Measurements from ENCODE around the gene MAP3K20.
"Not testable (repeated sequence)": the region's sequence is repeated elsewhere in the genome, so short reads cannot be mapped to it uniquely, and the experiment has no call there.

MAP3K20 gene

DNA sequence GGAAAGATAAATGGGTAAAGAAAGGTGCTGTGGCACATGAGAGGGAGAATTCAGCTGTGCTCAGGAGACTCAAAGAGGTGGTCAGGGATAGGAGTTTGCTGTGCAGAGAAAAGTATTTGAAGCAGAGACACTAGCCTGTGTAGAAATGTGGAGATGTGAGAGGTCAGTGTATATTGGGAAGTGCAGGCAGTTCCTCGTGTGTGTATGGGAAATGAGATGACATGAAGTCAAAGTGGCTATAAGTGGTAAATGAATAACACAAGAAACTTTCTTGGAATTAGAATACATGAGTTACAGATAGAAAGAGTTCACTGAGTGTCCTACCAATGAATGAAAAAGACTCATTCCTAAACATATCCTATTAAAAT, 11.6 kb downstream of the MAP3K20 start:
- no peak for DNase-seq (ENCODE audit: low read depth, low spot score)

- no peak for DNase-seq (ENCODE audit: low read depth, low spot score)
Measured at GRCh38 chr2:173087793-173088496, 12.3 kb downstream of the MAP3K20 start.

- peak; percentile 73 for DNase-seq (ENCODE audit: low read depth, low spot score)
Measured at GRCh38 chr2:173090276-173090877, 14.7 kb downstream of the MAP3K20 start.

DNA sequence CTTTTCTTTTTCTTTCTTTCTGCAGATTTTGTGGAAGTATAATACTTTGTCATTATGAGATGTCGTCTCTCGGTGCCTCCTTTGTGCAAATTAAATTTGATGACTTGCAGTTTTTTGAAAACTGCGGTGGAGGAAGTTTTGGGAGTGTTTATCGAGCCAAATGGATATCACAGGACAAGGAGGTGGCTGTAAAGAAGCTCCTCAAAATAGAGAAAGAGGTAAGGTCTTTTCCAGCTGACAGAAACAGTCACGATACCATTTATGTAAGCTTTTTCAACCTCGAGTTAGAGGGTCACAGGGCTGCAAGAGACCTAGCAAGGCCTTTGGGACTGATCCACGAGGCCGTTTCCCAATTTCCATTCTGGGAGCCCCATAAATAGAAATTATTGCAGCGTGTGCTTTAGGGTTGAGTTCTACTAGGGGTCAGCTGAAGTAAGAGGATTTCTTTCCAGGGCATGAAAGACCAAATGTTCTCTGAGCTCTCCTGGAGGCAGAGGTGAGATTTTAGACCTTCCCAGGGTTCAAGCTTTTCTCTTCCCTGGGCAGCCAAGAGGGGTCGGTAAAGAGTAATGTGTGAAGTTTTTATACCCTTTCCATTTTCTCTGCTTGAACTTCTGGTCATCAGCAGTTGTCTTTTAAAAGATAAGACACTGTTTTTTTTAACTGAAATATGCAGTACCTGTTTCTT, 15.5 kb downstream of the MAP3K20 start:
- no peak for DNase-seq (ENCODE audit: low read depth, low spot score)

GRCh38 chr2:173091910-173092309, 16.3 kb downstream of the MAP3K20 start:
- no peak for DNase-seq (ENCODE audit: low read depth, low spot score)

DNA sequence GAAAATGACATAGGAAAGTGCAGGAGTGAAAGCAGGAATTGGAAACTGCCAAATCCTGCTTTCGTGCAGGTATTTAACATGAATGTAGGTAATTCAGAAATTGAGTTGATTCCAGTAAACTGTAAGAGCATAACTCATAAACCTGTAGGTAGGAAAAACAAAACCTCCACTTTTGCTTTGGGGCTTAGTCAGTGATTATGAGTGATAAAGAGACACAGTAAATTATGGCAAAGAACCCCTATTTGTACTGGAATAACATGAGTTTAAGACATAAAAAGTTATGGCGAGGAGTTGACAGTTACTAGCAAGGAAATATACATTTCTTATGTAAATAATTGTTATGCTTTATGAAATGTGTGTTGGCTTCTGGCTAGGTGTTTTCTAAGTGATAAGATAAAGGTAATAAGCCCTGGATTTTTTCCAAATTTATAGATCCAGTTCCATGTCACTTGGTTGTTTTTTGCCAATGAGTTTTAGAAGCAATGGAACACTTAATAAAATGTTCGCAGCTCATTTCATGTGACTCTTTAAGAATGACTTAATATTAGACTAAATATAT, 17.3 kb downstream of the MAP3K20 start:
- DNase-seq (ENCODE audit: low read depth, low spot score) = no peak

DNA sequence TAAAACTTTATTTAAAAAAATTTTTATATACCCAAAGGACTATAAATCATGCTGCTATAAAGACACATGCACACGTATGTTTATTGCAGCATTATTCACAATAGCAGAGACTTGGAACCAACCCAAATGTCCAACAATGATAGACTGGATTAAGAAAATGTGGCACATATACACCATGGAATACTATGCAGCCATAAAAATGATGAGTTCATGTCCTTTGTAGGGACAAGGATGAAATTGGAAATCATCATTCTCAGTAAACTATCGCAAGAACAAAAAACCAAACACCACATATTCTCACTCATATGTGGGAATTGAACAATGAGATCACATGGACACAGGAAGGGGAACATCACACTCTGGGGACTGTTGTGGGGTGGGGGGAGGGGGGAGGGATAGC, 18.0 kb downstream of the MAP3K20 start:
- not testable (repeated sequence) for DNase-seq (ENCODE audit: low read depth, low spot score)

DNA sequence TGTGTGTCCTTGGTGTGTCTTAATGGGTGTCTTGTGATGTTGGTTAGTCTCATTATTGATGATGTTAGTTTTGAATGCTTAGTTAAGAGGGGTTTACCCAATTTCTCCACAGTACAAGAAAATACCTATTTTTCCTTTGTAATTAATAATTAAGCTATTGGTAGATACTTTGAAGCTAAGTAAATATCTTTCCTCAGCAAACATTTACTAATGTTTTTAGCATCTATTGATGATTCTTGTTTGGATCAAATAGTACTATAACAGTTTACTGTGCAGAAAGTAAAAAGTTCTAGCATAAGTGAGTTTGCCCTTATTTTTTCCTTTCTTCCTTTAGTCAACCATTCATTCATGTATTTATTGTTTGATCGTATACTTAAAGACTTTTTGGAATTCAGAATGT, 19.1 kb downstream of the MAP3K20 start:
- no peak for DNase-seq (ENCODE audit: low read depth, low spot score)

DNA sequence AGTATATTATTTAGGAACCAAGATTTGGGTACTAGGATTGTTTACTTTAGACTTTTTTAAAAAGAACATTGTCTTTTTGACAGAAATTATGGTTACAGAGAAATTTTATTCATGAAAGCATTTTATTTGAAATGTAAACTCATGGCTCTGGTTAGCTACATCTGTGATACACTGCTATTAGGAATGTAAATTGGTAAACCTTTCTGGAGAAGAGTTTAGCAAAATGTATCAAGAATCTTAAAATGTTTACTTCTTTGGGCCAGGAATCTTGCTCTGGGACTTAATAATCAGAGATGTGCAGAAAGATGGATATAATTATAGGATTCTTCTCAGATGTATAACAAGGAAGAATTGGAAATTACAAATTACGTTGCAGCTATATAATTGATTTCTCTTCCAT, 19.7 kb downstream of the MAP3K20 start:
- no peak for DNase-seq (ENCODE audit: low read depth, low spot score)

GRCh38 chr2:173099271-173099670, 23.6 kb downstream of the MAP3K20 start:
- no peak for DNase-seq (ENCODE audit: low read depth, low spot score)

DNA sequence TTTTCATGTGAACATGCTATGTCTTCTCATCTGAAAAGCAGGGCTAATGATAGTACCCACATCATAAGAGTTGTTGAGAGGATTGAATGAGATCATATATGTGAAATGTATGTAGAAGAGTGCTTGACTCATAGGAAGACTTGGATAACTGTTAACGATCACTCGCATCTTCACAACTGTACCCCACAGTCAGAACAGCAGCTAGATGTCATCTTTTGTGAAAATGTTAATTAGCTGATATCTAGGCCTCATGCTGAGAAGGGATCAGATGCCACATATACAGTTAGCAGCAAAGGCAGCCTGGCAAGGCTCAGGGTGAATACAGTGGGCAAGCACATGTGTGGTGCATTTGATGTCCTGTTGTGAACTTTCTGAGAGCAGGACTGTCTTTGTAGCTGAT, 24.2 kb downstream of the MAP3K20 start:
- no peak for DNase-seq (ENCODE audit: low read depth, low spot score)

GRCh38 chr2:173101687-173102086, 26.0 kb downstream of the MAP3K20 start:
- DNase-seq (ENCODE audit: low read depth, low spot score) = no peak

DNA sequence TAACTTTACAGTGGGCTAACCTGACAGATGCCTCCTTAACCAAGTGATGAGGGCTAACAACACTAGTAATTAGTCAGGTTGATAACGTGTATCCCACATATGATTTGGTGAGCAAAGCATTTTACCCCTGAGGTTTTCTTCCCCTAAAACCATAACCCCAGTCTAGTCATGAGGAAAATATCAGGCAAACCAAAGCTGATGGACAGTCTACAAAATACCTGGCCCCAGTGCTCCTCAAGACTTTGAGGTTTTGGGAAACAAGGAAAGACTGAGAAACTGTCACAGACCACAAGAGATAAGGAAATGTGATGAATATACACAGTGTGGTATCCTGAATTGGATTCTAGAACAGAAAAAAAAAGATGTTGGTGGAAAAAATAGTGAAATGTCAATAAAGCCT, 28.5 kb downstream of the MAP3K20 start:
- peak; percentile 55 for DNase-seq (ENCODE audit: low read depth, low spot score)

GRCh38 chr2:173106959-173107628, 31.4 kb downstream of the MAP3K20 start:
- no peak for DNase-seq (ENCODE audit: low read depth, low spot score)

- no peak for DNase-seq (ENCODE audit: low read depth, low spot score)
Measured at GRCh38 chr2:173107629-173108022, 32.0 kb downstream of the MAP3K20 start.

DNA sequence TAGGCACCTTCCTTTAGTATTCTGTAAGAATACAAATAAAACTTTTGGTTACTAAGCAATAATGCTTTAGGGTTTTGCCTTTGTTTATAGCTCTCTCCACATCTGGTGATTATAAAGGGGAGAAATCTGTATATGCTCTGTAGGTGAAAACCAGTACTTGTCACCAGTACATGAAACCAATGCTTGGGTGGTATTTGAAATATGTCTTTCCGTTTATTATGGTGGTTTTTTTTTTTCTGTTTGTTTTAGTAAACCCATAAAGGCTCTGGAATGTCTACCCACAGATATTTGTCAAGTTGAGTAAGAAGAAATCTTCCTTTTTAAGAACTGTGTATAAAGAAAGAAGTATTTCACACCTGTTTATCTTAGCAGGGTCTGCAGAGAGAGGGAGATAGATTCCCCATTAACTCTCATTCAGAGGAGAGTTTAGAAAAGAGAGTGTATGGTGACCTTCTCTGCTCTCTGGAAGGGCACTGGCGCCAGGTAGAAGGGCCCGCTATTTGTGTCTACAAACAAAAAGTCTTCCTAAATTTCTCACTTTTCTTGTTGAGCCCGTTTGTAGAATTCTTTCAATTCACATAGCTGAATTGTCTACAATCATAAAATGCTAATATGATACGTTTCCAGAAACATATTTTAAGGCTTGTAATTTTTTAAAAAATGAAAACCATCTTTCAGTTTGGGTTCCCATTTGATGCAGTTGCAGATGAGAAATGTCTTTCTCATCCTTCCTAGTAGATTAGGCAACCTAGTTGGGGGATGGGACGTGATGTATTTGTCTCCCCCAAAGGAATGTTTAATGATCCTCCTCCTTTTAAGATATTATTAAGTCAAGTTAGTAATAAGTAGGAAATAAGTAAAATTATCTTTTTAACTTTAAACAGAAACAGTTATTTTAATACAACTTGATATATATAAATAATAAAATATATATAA, 33.9 kb downstream of the MAP3K20 start:
- DNase-seq (ENCODE audit: low read depth, low spot score) = peak; percentile 62

DNA sequence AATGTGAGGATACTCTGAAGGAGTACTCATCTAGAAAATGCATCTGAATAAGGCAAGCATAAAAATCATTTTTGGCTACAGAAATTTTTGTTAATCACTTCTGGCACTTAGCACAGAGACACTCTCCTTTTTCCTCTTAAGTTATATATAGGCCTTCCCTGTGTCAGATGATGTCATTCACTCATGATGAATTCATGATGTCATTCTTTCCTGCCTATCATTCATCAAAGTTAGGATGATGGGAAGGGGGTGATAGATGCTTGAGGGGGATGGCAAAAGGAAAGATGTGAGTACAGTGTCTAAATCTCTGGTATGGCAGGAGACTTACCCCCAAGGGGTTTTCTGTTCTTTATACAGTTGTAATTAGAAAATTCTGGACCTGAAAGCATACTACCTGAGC, 42.0 kb downstream of the MAP3K20 start:
- DNase-seq (ENCODE audit: low read depth, low spot score) = no peak

- no peak for DNase-seq (ENCODE audit: low read depth, low spot score)
Measured at GRCh38 chr2:173118395-173118794, 42.7 kb downstream of the MAP3K20 start.

DNA sequence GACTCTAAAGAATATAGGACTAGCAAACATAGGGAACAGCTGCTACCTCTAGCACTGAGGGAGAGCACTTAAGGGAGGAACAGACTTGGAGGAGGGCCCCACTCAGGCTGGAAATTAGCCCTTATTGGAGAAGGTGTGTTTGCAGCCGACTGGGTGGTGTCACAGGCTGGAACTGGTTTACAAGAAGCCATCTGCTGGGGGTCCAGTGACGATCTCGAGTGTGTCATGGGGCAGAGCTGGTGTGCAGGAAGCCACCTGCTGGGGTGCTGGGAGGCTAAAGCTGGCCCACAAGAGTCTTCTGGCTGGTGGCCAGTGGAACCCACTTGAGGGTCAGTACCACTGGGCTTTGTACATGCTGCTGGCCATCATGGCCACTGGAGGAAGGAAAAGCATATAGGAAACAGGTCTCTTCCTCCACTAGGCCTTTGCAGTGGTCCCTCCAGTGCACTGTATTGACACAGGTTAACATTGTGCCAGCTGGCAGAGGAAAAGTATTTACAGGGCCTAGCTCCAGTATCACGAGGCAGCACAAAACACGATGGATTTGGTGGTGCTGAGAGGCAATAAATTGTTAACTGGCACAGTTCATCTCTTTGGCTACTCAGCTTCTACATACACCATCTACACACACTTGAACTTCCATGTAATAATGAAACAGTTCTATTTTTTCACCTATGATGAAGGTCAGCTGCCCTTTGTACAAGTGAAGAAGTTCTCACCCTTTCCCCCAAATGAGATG, 43.6 kb downstream of the MAP3K20 start:
- DNase-seq (ENCODE audit: low read depth, low spot score) = no peak

- no peak for DNase-seq (ENCODE audit: low read depth, low spot score)
Measured at GRCh38 chr2:173119944-173120343, 44.3 kb downstream of the MAP3K20 start.

Measured in astrocyte of the hippocampus (primary cell).